ENCODE measurements around the gene PPP1R27.

PPP1R27 gene

DNA sequence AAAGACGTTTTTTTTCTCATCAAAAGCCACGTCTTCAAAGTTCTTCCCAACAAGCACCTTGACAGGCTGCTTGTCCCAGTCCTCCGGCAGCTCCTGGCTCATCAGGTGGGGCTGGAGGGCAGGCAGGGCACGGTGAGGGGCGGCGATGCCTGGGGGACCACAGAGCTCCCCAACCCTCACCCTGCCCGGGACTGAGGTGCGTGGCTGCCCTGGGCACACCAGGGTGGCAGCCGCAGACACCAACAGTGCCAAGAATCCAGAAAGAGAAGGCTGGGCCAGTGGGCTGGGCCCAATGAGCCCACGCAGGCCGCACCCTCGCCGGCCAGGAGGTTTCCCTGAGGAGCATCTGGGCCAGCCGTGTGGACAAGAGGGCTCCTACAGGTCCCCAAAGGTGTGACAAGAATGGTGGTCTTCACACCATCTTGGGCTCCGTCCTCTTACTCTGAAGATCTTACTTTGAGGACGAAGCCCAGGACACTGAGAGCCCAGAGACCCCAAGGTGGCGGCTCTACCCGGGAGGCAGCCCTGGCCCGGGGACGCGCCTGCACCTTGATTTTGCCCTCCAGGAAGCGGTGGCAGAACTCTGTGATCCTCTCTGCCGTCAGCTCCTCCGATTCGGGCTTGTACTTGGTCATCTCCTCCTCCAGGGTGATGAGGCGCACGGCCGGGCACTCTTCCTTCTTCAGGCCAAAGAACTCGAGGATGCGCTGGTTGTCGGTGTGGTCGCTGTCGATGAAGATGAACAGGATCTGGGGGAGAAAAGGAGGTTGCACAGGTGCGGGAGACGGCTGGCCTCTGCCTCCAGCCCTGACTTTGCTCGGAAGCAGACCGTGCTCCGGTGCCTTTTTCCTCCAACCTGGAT is 11.3 kb upstream of the PPP1R27 start:
- Histone ChIP-seq H3K9ac (ENCODE audit: low read length) (no peak overlapping the region), H3K4me1 (ENCODE audit: low read length) (no peaks in the 10 kb centered on the region), H3K4me3 (ENCODE audit: low read length) (no peak overlapping the region), H2AFZ (ENCODE audit: low read length) (no peak overlapping the region), H3K36me3 (replicated peaks; ENCODE audit: insufficient read depth, low read length) (peaks cover 18% of the 10 kb centered on the region; the same call in 1 of the 2 replicates), H3K9me3 (replicated peaks; ENCODE audit: insufficient read depth, low read length) (no peaks in the 10 kb centered on the region), H3K4me2 (ENCODE audit: low read depth, low read length) (no peak overlapping the region), H3K9me2 (replicated peaks; ENCODE audit: insufficient read depth, low read length) (no peaks in the 10 kb centered on the region), H3F3A (ENCODE audit: insufficient read depth, low read length) (peaks cover 15% of the 10 kb centered on the region; the same call in 1 of the 2 replicates), H3K27ac (ENCODE audit: low read length) (no peak overlapping the region), H3K79me2 (ENCODE audit: low read length) (peaks cover 6% of the 10 kb centered on the region), H3K27me3 (replicated peaks; ENCODE audit: insufficient read depth, low read length) (no peaks in the 10 kb centered on the region), H4K20me1 (ENCODE audit: insufficient read depth, low read length) (no peaks in the 10 kb centered on the region; the same call in 1 of the 2 replicates)
- TF ChIP-seq EZH2 (optimal IDR thresholded peaks at IDR 0.05; ENCODE audit: low read depth, low read length) = no peak
- TF ChIP-seq, protein P1, sequence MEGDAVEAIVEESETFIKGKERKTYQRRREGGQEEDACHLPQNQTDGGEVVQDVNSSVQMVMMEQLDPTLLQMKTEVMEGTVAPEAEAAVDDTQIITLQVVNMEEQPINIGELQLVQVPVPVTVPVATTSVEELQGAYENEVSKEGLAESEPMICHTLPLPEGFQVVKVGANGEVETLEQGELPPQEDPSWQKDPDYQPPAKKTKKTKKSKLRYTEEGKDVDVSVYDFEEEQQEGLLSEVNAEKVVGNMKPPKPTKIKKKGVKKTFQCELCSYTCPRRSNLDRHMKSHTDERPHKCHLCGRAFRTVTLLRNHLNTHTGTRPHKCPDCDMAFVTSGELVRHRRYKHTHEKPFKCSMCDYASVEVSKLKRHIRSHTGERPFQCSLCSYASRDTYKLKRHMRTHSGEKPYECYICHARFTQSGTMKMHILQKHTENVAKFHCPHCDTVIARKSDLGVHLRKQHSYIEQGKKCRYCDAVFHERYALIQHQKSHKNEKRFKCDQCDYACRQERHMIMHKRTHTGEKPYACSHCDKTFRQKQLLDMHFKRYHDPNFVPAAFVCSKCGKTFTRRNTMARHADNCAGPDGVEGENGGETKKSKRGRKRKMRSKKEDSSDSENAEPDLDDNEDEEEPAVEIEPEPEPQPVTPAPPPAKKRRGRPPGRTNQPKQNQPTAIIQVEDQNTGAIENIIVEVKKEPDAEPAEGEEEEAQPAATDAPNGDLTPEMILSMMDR (IDR thresholded peaks at IDR 0.05; ENCODE audit: low read length) = no peak
- no peak for TF ChIP-seq EZH2phosphoT487 (IDR thresholded peaks at IDR 0.05; ENCODE audit: low read length)
- no peak for DNase-seq

DNA sequence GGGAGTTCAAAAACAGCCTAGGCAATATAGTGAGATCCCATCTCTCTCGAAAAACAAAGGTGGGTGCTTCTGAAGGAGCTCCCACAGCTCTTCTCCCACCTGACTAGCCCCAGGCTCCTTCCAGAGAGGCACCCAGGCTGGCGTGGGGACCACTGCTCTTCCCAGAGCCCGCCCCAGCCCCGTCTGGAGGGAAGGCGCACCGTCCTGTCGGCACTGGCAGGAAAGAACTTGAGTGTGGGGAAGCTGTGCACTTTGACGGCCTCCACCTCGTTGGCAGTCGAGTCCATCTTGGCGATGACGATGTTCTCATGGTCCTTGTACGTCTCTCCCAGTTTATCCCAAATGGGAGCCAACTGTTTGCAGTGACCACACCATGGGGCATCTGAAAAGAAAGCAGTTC is 10.5 kb upstream of the PPP1R27 start:
- no peak overlapping the region for H3K4me2 ChIP-seq (ENCODE audit: low read depth, low read length)
- DNase-seq = no peak
- H3K9me2 ChIP-seq (replicated peaks; ENCODE audit: insufficient read depth, low read length) = no peaks in the 10 kb centered on the region
- peaks cover 18% of the 10 kb centered on the region; the same call in 1 of the 2 replicates for H3K36me3 ChIP-seq (replicated peaks; ENCODE audit: insufficient read depth, low read length)
- H3K4me3 ChIP-seq (ENCODE audit: low read length) = no peak overlapping the region
- no peaks in the 10 kb centered on the region for H3K9me3 ChIP-seq (replicated peaks; ENCODE audit: insufficient read depth, low read length)
- no peaks in the 10 kb centered on the region for H3K27me3 ChIP-seq (replicated peaks; ENCODE audit: insufficient read depth, low read length)
- H3F3A ChIP-seq (ENCODE audit: insufficient read depth, low read length) = peaks cover 15% of the 10 kb centered on the region; the same call in 1 of the 2 replicates
- peaks cover 5% of the 10 kb centered on the region; the same call in 1 of the 2 replicates for H3K79me2 ChIP-seq (ENCODE audit: low read length)
- H3K4me1 ChIP-seq (ENCODE audit: low read length) = no peaks in the 10 kb centered on the region
- H3K9ac ChIP-seq (ENCODE audit: low read length) = no peak overlapping the region
- H2AFZ ChIP-seq (ENCODE audit: low read length) = no peak overlapping the region
- TF ChIP-seq EZH2phosphoT487 (IDR thresholded peaks at IDR 0.05; ENCODE audit: low read length) = no peak
- no peak for TF ChIP-seq EZH2 (optimal IDR thresholded peaks at IDR 0.05; ENCODE audit: low read depth, low read length)
- TF ChIP-seq, protein P1 (IDR thresholded peaks at IDR 0.05; ENCODE audit: low read length) = no peak
- H4K20me1 ChIP-seq (ENCODE audit: insufficient read depth, low read length) = no peaks in the 10 kb centered on the region; the same call in 1 of the 2 replicates
- no peak overlapping the region for H3K27ac ChIP-seq (ENCODE audit: low read length)

DNA sequence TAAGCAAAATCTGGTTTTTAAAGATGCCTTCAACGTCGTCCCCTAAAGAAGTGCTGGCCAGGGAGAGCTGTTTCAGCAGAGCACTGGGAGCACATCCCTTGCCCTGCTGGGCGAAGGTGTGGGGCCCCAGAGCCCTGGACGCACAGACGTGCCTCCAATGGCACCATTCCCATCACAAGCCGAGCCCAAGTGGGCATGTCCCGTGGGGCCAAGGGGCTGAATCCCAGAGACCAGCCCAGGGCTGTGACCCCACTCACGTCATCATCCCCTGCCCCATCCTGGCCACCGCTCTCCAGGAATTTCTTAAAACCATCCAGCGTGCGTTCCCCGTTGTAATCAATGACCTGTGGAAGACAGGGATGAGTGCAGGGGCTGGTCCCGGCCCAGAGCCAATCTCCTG is 10.0 kb upstream of the PPP1R27 start:
- no peak overlapping the region for H3K4me3 ChIP-seq (ENCODE audit: low read length)
- peaks cover 5% of the 10 kb centered on the region; the same call in 1 of the 2 replicates for H3K79me2 ChIP-seq (ENCODE audit: low read length)
- H3K27ac ChIP-seq (ENCODE audit: low read length) = no peak overlapping the region
- DNase-seq = no peak
- H3K36me3 ChIP-seq (replicated peaks; ENCODE audit: insufficient read depth, low read length) = peaks cover 18% of the 10 kb centered on the region; the same call in 1 of the 2 replicates
- no peaks in the 10 kb centered on the region for H3K4me1 ChIP-seq (ENCODE audit: low read length)
- no peaks in the 10 kb centered on the region for H3K9me2 ChIP-seq (replicated peaks; ENCODE audit: insufficient read depth, low read length)
- H3K9ac ChIP-seq (ENCODE audit: low read length) = no peak overlapping the region
- no peak overlapping the region for H3K4me2 ChIP-seq (ENCODE audit: low read depth, low read length)
- H2AFZ ChIP-seq (ENCODE audit: low read length) = no peak overlapping the region
- H3K9me3 ChIP-seq (replicated peaks; ENCODE audit: insufficient read depth, low read length) = no peaks in the 10 kb centered on the region
- no peak for TF ChIP-seq EZH2phosphoT487 (IDR thresholded peaks at IDR 0.05; ENCODE audit: low read length)
- TF ChIP-seq EZH2 (optimal IDR thresholded peaks at IDR 0.05; ENCODE audit: low read depth, low read length) = no peak
- TF ChIP-seq, protein P1 (IDR thresholded peaks at IDR 0.05; ENCODE audit: low read length) = no peak
- no peaks in the 10 kb centered on the region for H3K27me3 ChIP-seq (replicated peaks; ENCODE audit: insufficient read depth, low read length)
- peaks cover 15% of the 10 kb centered on the region; the same call in 1 of the 2 replicates for H3F3A ChIP-seq (ENCODE audit: insufficient read depth, low read length)
- no peaks in the 10 kb centered on the region; the same call in 1 of the 2 replicates for H4K20me1 ChIP-seq (ENCODE audit: insufficient read depth, low read length)
